Subcutaneous adipose tissue (tissue), 4 donors: ENCODE measurements around the gene HOXC6. TPM values are rescaled to one million over a fixed set of nuclear protein-coding genes. Genes with fewer than 3 reads are reported as not detected.

Experiments
- CTCF ChIP-seq: fragments of 450-650 bp; IDR thresholded peaks from one replicate; pipeline ENCODE4 v1.5.1; 2016; ENCODE audit warnings: low read depth, mild to moderate bottlenecking, control low read depth, antibody characterized with exemption, moderate library complexity
- total RNA-seq, 4 donors: library from RNA; depleted of rRNA; stranded (reverse); fragments of >200 nt; gene quantifications; one replicate each; pipeline ENCODE4 v1.1.0, GENCODE V29; 2016

HOXC6 gene
- total RNA-seq, 4 donors from 2014 or later: 2.5 to 5.5 (median 5.2) TPM

GRCh38 chr12:53982648-53983567 lies 45.3 kb upstream of the HOXC6 start:
- no peak for TF ChIP-seq CTCF

- no peak for TF ChIP-seq CTCF
These were observed 44.7 kb upstream of the HOXC6 start for GRCh38 chr12:53983568-53983949.

GRCh38 chr12:53983950-53984572 lies 44.2 kb upstream of the HOXC6 start:
- TF ChIP-seq CTCF: no peak

GRCh38 chr12:53984901-53985691 lies 43.1 kb upstream of the HOXC6 start, which contains the start of gene HOXC10:
TSS of gene HOXC10 (plus strand) at chr12:53985146. CDS start at chr12:53985260, 114 bp downstream.
- TF ChIP-seq CTCF: no peak

GRCh38 chr12:53985692-53985993 lies 42.6 kb upstream of the HOXC6 start:
- no peak for TF ChIP-seq CTCF

GRCh38 chr12:53985994-53986685 lies 42.1 kb upstream of the HOXC6 start:
- no peak for TF ChIP-seq CTCF
